Fibroblast of skin of right quadriceps (primary cell): ENCODE measurements around the gene CSK.
A peak's percentile ranks its signal among the peaks of the same experiment; 100 is the strongest.

ENCODE experiments used
- DNase-seq: peaks from one replicate; pipeline ENCODE4 v3.0.0-alpha.2; 2013

The CSK gene

DNA sequence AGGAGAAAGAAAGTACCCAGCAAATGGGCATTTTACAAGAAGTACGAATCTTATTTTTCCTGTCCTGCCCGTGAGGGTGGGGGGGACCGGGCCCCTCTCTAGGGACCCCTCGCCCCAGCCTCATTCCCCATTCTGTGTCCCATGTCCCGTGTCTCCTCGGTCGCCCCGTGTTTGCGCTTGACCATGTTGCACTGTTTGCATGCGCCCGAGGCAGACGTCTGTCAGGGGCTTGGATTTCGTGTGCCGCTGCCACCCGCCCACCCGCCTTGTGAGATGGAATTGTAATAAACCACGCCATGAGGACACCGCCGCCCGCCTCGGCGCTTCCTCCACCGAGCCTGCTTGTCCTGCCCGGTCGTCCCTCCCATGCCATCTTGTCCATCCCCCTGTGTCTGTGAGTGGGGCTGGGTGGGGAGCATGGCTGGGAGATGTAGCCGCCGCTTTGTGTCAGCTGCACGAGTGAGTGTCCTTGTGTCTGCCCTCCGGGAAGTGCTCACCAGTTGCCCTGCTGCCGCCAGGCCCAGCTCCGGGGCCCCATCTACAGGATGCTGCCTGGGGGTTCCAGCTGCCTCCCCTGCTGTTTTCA lies 21.1 kb downstream of the CSK start:
- DNase-seq, result no peak

DNA sequence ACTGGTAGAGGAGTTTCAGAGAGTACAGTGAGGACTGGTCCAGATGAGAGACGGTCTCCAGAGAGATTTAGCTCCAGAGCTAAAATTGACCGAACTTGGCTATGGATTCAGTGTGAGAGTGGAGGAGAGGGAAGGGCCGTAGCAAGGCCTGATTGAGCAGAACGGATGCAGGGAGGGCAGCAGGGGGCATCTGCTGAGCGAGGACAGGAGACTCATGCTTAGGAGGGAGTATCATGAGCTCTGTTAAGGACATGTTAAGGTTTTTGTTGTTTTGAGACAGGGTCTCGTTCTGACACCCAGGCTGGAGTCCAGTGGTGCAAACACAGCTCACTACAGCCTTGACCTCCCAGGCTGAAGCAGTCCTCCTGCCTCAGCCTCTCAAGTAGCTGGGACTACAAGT lies 23.1 kb downstream of the CSK start:
- no peak for DNase-seq

DNA sequence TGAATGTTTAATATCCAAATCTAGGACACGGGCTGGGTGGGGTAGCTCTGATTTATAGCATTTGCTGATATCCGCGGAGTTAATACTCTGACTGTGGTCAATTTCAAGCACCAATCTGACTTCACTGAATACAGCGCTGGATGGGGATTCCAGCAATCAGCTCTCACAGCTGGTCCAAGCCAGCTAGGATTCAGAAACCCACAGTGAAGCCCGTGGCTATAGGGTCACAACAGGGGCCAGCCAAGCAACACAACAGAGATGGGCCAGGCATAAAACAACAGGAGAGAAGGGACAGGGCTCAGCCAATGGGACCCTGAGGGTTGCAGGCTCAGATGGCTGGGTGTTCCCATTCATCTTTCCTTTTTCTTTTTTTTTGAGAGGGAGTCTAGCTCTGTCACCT lies 25.4 kb downstream of the CSK start:
- no peak for DNase-seq

DNA sequence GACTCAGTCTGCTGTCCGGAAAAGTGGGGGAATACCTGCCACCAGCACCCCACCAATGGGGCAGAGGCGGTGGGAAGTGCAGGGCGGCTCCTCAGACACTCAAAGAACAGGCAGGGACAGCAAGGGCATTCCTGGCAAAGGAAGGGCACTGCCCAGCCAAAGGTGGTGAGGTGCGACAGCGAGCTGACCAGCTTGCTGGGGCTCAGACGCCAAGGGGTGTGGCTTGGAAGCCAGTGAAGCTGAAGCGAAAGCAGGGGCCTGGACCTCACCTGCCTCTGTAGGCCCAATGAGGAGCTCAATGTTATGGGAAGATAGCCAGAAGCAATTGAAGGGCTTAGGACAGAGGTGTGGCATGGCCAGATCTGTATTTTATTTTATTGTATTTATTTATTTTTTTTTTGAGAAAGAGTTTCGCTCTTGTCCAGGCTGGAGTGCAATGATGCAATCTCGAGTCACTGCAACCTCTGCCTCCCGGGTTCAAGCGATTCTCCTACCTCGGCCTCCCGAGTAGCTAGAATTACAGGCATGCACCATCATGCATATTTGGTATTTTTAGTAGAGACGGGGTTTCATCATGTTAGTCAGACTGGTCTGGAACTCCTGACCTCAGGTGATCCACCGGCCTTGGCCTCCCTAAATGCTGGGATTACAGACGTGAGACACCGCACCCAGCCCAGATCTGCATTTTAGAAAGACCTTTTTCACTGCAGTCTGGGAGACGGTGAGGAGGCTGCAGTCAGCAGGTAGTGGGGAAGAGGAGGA lies 26.4 kb downstream of the CSK start:
- no peak for DNase-seq

DNA sequence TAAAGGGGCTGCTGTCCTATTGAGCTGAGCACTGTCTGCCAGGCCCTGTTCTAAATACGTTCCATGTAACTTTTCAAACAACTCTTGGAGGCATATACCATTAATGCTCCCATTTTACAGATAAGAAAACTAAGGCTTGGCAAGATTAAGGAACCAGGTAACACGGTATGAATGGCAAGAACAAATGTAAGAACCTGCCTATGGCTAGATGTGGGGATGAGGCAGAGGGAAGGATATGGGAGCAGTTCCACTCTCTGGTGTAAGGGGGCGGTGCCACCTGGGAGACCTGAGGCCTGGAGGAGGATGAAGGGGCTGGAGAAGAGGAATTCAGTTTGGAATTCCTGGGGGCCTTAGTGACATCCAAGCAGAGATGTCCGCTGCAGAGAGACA lies 27.0 kb downstream of the CSK start:
- no peak for DNase-seq

DNA sequence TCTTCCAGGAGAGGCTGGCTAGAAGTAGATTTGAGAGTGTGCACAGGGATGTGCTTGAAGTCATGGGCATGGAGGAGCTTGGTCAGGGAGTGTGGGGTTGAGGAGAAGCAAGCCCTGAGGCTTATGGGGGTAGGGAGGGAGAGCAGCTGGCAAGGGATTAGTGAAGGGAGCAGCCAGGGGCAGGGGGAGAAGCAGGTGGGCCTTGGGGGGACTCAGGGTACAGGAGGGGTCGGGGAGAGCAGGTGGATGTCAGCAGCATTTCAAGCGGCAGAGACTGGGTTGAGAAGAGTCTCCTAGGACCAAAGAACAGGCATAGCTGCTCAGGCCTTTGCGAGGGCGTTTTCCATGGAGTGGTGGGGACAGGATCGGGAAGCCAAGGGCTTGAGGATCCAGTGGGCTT lies 27.4 kb downstream of the CSK start:
- DNase-seq, result no peak

DNA sequence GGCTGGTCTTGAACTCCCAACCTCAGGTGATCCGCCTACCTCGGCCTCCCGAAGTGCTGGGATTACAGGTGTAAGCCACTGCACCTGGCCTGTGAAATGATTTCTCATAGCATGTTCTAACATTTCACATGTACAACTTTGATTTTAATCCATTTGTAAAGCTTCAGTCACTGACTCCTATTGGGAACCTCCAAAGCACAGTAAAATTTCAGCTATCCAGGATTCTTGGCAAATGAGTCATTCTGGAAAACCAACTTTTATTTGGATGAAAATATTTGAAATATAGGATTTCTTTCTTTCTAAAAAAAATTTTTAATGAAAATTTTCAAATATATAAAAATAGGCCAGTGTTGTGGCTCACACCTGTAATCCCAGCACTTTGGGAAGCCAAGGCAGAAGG lies 28.1 kb downstream of the CSK start:
- DNase-seq, result peak; percentile 44

DNA sequence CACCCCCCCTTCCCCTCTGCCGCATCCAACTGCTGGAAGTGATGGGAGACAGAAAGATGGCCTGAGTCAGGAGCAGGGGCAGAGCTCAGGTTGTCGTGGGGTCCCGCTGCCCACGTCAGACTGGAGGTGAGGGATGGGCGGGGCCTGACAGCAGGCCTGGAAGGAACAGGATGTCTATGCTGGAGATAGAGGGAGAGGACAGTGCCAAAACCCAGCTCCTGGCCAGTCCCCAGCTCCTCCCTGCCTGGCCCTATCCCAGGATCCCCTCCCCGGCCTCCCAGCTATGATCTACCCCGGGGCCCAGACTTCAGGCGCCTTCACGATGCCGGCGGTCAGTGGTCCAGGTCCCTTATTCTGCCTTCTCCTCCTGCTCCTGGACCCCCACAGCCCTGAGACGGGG lies 30.7 kb downstream of the CSK start, which contains the start of gene LMAN1L:
TSS of gene LMAN1L (plus strand) at position 303 of the 400 bp plus-strand sequence. CDS start at position 323, 20 bp downstream.
- DNase-seq, result no peak

DNA sequence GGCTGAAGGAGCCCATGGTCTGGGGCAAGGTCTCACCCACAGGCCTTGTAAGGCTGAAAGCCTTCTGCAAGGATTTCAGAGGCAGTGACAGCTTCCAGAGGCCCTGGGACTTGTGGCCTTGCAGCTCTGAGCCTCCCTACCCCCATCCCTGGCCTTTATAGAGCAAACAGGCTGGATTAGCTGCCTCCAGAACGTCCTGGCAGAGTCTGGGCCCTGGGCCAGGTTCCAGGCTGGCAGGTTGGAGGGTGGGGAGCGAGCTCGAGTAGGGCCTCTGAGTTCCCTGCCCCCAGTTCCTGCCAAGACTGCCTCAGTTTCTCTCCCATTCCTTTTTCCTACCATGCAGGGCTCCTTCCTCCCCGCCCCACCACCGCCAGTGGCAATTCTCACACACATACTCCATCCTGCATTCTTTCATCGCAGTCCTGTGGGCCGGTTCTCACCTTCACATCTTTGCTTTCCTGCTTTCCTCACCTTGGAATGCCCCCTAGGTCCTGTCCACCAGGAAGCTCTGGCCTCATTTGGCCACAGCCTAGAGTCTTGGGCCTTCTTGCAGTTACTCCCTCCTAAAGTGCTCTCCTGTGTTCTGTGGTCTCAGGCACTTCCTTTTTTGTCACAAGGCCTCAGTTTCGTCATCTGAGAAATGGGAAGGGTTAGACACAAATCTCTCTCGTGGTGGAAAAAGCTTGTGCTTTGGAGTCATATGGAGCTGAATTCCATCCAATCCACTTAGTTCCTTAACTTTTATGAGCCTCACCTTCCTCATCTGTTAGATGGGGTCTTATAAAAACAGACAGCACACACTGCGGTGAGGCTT lies 33.4 kb downstream of the CSK start:
- DNase-seq, result no peak

DNA sequence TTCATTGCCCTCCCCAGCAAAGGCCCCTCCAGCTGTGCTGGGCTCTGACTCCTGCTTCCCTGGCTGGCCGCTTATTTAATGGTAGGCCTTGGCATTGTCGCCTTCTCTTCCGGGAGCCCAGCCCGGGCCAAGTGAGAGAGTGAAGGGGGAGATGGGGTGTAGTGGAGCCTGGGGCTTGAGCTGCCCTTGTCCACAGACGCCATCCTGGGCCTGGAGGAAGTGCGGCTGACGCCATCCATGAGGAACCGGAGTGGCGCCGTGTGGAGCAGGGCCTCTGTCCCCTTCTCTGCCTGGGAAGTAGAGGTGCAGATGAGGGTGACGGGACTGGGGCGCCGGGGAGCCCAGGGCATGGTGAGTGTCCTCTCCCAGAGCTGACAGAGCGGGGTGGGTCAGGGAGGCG lies 34.1 kb downstream of the CSK start:
- no peak for DNase-seq

DNA sequence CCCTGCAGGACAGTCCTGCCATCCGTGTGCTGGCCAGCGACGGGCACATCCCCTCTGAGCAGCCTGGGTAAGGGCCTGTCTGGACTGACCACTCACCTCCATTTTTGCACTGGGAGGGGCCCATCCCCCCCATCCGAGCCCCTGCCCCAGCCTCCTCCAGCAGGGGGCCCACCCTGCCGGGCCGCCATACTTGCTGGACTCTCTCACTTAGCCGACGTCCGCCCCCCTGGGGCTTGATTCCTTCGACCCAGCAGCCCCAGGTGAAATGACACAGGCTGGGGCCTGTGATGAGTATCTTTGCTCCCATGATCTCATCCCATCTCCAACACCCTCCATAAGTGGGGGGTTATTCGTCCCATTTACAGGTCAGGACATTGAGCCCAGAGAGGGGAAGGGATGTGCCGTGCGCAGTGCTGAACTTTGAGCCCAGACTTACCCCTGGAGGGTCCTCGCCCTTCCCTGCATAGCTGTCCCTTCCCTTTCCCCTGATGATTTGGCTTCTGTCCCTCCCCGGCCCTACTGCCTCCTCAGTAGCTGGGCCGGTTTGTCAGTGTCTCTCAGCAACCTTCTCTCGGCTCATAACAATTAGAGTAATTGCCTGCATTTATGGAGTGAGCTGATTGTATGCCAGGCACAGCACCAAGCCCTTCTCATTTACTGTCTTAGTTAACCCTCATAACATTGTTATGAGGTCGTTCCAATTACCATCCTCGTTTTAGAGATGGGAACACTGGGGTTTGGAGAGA lies 34.9 kb downstream of the CSK start:
- DNase-seq, result no peak

DNA sequence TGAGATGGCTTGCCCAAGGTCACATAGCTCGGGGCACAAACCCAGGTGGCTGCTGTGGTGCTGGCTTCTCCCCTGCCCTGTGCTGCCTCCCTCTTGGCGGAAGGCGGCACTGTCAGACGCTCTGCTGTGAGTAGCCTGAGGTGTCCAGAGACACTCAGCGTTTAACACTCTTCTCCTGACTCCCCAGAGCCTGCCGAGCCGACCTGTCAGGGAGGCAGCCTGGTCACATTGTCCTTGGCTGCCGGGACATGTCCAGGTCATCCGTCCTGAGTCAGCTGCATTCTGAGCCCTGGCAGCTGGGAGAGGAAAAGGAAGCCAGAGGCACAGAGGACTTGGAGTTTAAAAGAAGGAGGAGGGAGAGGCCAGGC lies 35.5 kb downstream of the CSK start:
- no peak for DNase-seq

DNA sequence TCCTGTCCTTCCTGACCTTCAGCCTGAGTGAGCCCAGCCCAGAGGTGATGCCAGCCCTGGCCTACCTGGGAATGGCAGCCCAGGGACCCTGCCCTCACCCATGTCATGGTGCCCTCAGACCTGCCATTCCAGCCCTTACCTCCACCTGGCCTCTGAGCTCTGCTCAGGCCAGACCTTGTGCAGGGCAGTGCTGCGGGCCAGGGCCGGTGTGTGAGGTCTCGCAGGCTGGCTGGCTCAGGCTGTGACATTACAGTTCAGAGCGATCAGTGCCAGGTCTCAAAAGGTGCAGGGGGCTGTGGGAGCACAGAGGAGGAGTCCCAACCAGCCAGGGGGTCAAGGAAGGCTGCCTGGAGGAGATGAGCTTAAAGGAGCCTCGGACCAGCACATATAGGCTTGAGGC lies 38.2 kb downstream of the CSK start:
- no peak for DNase-seq

DNA sequence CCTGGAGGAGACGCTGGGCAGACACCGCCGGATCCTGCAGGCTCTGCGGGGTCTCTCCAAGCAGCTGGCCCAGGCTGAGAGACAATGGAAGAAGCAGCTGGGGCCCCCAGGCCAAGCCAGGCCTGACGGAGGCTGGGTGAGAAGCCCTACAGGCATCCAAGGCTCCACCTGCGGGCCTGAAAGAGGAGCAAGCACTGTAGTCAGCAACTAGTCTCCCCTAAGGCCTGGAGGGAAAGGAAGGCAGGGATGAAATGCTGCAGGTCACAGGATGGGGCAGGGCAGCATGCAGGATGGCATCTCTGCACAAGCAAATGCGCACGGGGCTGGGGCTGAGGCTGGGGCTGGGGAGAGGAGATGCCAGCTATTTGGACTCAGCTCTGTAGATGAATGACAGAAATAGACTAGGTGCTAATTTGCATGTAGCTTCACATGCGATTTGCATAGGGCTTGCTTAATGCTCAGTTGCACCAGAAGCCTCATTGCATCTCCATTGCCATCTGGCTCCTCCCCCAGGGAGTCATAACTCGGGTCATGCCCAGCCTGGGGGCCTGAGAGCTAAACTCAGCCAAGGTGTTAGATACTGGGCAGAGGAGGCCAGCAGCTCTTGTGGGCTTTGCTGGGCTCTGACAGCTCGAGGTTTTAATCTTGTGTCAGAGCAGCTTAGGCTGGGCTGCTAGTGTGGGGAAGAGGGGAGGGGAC lies 39.4 kb downstream of the CSK start:
- no peak for DNase-seq

DNA sequence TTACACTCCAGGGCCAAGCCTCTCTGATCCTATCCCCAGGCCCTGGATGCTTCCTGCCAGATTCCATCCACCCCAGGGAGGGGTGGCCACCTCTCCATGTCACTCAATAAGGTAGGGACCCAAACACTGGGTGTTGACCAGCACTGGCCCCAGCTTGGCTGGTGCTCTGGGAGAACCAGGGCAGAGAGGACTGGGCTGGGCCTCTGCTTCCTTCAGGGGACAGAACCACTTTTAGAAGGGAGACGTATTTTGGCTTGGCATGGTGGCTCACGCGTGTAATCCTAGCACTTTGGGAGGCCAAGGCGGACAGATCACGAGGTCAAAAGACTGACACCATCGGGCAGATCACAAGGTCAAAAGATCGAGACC lies 39.9 kb downstream of the CSK start:
- no peak for DNase-seq

DNA sequence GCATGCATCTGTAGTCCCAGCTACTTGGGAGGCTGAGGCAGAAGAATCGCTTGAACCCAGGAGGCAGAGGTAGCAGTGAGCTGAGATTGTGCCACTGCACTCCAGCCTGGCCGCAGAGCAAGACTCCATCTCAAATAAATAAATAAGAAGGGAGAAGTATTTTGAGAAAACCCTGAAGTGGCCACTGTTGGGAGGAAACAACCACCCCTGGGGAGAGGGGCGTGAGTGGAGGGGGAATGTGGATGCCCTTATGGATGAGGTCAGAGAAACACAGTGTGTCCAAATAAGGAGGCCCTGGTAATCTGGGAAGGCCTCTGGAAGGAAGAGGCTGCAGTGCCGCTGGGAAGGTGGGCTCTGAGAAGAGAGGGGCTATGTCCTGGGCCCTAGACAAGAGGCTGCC lies 40.4 kb downstream of the CSK start:
- no peak for DNase-seq

DNA sequence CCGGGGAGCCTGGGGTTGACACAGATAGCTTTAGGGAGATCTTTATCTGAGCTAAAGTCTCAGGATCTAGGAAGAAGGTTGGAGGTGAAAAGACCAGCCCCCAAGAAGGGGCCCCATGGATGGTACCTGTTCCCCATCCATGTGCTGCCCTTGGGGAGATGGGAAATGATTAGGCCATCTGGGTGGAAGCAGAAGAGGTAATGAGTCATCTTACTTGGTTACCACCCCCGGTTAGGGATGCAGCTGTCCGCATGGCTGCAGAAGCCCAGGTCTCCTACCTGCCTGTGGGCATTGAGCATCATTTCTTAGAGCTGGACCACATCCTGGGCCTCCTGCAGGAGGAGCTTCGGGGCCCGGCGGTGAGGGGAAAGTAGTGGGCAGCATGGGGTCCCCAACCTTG lies 41.4 kb downstream of the CSK start:
- no peak for DNase-seq

DNA sequence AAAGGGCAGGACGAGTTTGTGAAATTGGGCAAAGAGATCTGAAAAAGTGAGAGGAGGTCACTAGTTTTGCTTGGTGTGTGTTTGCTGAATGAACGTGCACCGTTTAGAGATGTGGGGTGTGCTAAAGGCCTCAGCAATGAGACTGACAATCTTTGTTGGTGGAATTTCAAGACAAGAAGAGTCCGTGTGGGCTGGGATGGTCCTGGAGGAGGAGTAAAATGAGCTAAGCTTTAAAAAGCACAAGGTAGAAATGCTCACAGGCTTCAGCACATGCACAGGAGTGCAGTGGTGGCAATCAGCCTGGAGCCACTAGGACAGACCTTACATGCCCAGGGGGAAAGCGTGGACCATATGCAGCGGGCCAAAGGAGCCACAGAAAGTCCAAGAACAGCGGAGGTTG lies 43.1 kb downstream of the CSK start:
- DNase-seq, result no peak

DNA sequence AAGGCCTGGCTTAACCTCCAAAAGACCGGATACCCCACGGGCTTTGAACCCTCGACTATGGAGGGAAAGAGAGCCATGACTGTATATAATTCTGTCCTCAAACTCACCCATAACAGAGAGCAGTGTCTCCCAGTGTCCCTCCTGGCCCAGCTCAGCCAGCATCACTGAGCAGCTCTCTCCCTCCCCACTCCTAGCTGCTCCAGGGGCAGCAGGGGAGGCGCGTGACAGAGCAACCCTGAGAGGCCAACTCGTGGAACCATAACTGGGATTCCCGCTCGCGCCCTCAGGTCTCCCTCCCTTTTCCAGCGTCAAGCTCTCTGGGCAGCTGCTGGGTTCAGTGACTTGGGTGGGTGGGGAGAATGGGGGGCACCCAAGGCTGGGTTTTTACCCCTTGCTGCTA lies 44.0 kb downstream of the CSK start:
- no peak for DNase-seq

DNA sequence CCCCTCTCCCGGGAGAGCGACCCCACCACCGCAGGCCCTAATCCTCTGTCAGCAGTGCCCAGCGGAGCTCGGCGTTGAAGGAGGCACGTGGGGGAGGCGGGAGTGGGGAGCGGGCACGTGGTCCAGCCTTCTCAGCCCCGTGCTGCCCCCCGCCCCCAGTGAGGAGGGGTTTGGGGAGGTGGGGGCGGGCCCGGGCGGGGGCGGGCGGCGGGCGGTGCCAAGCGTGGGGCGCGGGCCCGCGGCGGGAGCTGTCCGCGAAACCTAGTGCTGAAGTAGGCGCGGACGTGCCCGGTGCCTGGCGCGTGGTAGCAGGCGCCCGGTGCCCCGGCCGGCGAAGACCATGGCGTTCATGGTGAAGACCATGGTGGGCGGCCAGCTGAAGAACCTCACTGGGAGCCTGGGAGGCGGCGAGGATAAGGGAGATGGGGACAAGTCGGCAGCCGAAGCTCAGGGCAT lies 44.5 kb downstream of the CSK start, which contains the start of gene CPLX3:
TSS of gene CPLX3 (plus strand) at position 264 of the 456 bp plus-strand sequence. CDS start at position 341, 77 bp downstream.
- no peak for DNase-seq

DNA sequence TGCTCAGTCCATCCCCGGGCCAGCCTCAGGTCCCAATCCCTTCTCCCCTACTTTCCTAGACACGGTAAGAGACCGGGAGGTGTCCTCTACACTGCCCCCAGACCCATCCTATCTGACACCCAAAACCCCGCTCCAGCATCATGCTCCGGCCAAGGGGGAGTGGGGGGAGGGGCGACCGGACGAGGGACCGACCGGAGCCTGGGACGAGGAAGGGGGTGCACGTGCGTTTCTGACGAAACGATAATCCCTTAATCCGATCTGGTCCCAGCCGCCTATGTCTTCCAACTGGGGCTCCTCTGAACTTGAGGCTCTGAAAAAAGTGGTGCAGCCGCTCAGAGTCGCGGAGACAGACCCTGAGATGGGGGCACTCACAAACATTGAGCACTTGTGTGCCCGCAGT lies 45.0 kb downstream of the CSK start:
- no peak for DNase-seq

DNA sequence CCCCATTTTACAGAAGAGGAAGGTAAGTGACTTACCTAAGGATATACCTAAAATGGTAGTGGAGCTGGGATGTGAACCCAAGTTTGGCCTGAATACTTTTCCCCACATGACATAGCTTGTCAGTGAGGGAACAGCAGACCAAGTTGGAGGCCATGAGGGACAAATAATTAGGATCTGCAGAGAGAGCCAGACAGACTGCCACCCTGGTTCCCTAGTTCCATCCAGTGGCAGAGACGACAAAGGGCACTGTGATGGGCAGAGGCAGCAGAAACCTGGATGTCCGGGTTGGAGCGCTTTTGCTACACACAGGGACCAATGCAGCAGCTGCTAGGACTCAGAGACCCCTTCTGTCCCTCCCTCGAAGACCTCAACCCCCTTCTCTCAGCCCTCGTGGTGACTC lies 45.7 kb downstream of the CSK start:
- no peak for DNase-seq

DNA sequence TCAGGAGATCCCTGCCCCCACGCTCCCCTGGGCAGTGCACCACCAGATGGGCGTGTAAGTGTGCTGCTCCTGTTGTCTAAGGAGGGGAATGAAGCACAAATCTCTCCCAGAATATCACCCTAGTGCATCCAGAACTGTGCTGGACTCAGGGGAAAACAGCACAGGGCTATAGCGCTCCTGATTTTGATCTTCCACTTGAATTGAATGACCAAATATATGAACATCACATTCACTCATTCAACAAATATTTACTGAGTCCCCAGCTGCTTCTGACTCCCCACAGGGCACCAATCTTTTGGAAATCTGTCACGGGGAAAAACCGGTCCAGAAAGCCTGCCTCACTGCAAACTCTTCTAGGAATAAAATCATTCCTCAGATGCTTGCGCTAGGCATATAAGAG lies 47.0 kb downstream of the CSK start:
- DNase-seq, result no peak
